IMR-90 (cell line): Measurements from ENCODE around the gene CHPF. TPM values are rescaled to one million over a fixed set of nuclear protein-coding genes. Genes with fewer than 3 reads are reported as not detected.

ENCODE experiments used
- ATAC-seq: fragments of 200-7000 bp; cut with Tn5 transposase; 2 replicates; pipeline ENCODE4 v1.9.1; 2020; ENCODE audit warnings: low read depth, mild to moderate bottlenecking, moderate library complexity
- BruUV-seq: library from RNA; stranded (reverse); fragments of 400-500 nt; replicated peaks from 2 replicates; lab custom pipeline; 2021; lab: Mats Ljungman, UMichigan
- CTCF ChIA-PET: fragments of 300-600 bp; formaldehyde crosslinking; extraction: SDS; loops from one replicate; lab custom pipeline; 2021; ENCODE audit warnings: antibody characterized with exemption; lab: Yijun Ruan, JAX
- POLR2A ChIA-PET: fragments of 300-600 bp; sonication (Branson Sonifier 250); formaldehyde crosslinking; loops from one replicate; lab custom pipeline; 2022; ENCODE audit warnings: antibody characterized with exemption; ENCODE audit not compliant: unreplicated experiment; lab: Charles Lee
- DNase-seq: peaks from one replicate; pipeline ENCODE4 v3.0.0; 2013
- H2AFZ ChIP-seq: replicated peaks from 2 replicates; pipeline ENCODE3; 2013; ENCODE audit warnings: low read length, mild to moderate bottlenecking; ENCODE audit not compliant: poor library complexity
- H2AK5ac ChIP-seq: 2 replicates; pipeline ENCODE4 v1.6.1; 2013; ENCODE audit warnings: low read depth, low read length, inconsistent platforms
- H2AK9ac ChIP-seq: replicated peaks from 2 replicates; pipeline ENCODE3; 2013; ENCODE audit warnings: mild to moderate bottlenecking, low read depth, low read length, moderate library complexity; ENCODE audit not compliant: poor library complexity
- H2BK120ac ChIP-seq: 2 replicates; pipeline ENCODE4 v1.6.1; 2013; ENCODE audit warnings: low read depth, low read length, inconsistent platforms
- H2BK15ac ChIP-seq: 3 replicates; pipeline ENCODE4 v1.6.1; 2013; ENCODE audit warnings: low read depth, low read length, inconsistent platforms
- H2BK20ac ChIP-seq: 2 replicates; pipeline ENCODE4 v1.6.1; 2013; ENCODE audit warnings: low read depth, mild to moderate bottlenecking, inconsistent platforms, low read length, moderate library complexity
- H2BK5ac ChIP-seq: 2 replicates; pipeline ENCODE4 v1.6.1; 2013; ENCODE audit warnings: mild to moderate bottlenecking, low read depth, low read length, inconsistent platforms; ENCODE audit not compliant: poor library complexity, severe bottlenecking
- H3K14ac ChIP-seq: replicated peaks from 2 replicates; pipeline ENCODE4 v1.6.1; 2013; ENCODE audit warnings: low read depth, low read length, inconsistent platforms
- H3K18ac ChIP-seq: 2 replicates; pipeline ENCODE4 v1.6.1; 2013; ENCODE audit warnings: low read depth, low read length, control low read depth
- H3K23ac ChIP-seq: 2 replicates; pipeline ENCODE4 v1.6.1; 2013; ENCODE audit warnings: low read depth, low read length, inconsistent platforms
- H3K27ac ChIP-seq: 2 replicates; pipeline ENCODE4 v1.5.1; 2013; ENCODE audit warnings: mild to moderate bottlenecking, control low read depth, low read length; ENCODE audit not compliant: insufficient read depth
- H3K27me3 ChIP-seq: 2 replicates; pipeline ENCODE4 v1.6.1; 2013; ENCODE audit warnings: low read length; ENCODE audit not compliant: control insufficient read depth, insufficient read depth
- H3K36me3 ChIP-seq: 2 replicates; pipeline ENCODE4 v1.6.1; 2013; ENCODE audit warnings: low read length, mixed read lengths; ENCODE audit not compliant: control insufficient read depth, insufficient read depth
- H3K4ac ChIP-seq: 2 replicates; pipeline ENCODE4 v1.6.1; 2013; ENCODE audit warnings: low read depth, low read length, inconsistent platforms
- H3K4me1 ChIP-seq: 2 replicates; pipeline ENCODE4 v1.6.1; 2013; ENCODE audit warnings: low read length, mixed read lengths; ENCODE audit not compliant: control insufficient read depth, insufficient read depth
- H3K4me2 ChIP-seq: 2 replicates; pipeline ENCODE4 v1.6.1; 2013; ENCODE audit warnings: low read depth, mild to moderate bottlenecking, control low read depth, low read length, moderate library complexity
- H3K4me3 ChIP-seq: 2 replicates; pipeline ENCODE4 v1.5.1; 2013; ENCODE audit warnings: low read depth, mild to moderate bottlenecking, control low read depth, low read length, moderate library complexity; ENCODE audit not compliant: insufficient read depth
- H3K56ac ChIP-seq: 2 replicates; pipeline ENCODE4 v1.6.1; 2013; ENCODE audit warnings: low read length, inconsistent platforms; ENCODE audit not compliant: insufficient read depth; ENCODE audit errors: extremely low read depth
- H3K79me1 ChIP-seq, 2 experiments: 2 replicates each; pipeline ENCODE4 v1.6.1; 2013; ENCODE audit warnings: low read length in 2 of 2, inconsistent platforms in 1 of 2, low read depth in 1 of 2
- H3K9ac ChIP-seq: 2 replicates; pipeline ENCODE4 v1.6.1; 2013; ENCODE audit warnings: low read depth, low read length, control low read depth
- H3K9me1 ChIP-seq: 2 replicates; pipeline ENCODE4 v1.6.1; 2013; ENCODE audit warnings: low read length, inconsistent platforms; ENCODE audit not compliant: insufficient read depth
- H3K9me3 ChIP-seq: 2 replicates; pipeline ENCODE4 v1.6.1; 2013; ENCODE audit warnings: low read length; ENCODE audit not compliant: control insufficient read depth, insufficient read depth
- H4K20me1 ChIP-seq: 2 replicates; pipeline ENCODE4 v1.6.1; 2013; ENCODE audit warnings: low read length, inconsistent platforms; ENCODE audit not compliant: insufficient read depth
- H4K5ac ChIP-seq: 2 replicates; pipeline ENCODE4 v1.6.1; 2013; ENCODE audit warnings: mild to moderate bottlenecking, low read depth, low read length, control low read depth
- H4K8ac ChIP-seq, 2 experiments: 2 replicates each; pipeline ENCODE4 v1.6.1; 2013; ENCODE audit warnings: low read depth in 2 of 2, low read length in 2 of 2, control low read depth in 1 of 2, inconsistent platforms in 1 of 2
- H4K91ac ChIP-seq: 2 replicates; pipeline ENCODE4 v1.6.1; 2013; ENCODE audit warnings: low read depth, low read length, inconsistent platforms; ENCODE audit not compliant: insufficient read depth
- BHLHE40 ChIP-seq: fragments of 150-350 bp; IDR thresholded peaks from 2 replicates; pipeline ENCODE4 v1.6.1; 2016; ENCODE audit warnings: mild to moderate bottlenecking, low read depth, low read length
- CEBPB ChIP-seq: IDR thresholded peaks from 2 replicates; pipeline ENCODE4 v1.6.1; 2012; ENCODE audit warnings: low read depth, low read length, improper control_type of control experiment
- CHD1 ChIP-seq: IDR thresholded peaks from 2 replicates; pipeline ENCODE4 v1.6.1; 2012; ENCODE audit warnings: low read depth, low read length, improper control_type of control experiment
- CTCF ChIP-seq: conservative IDR thresholded peaks from 2 replicates; pipeline ENCODE4 v1.5.1; 2012; ENCODE audit warnings: mild to moderate bottlenecking, low read depth, low read length, improper control_type of control experiment
- ELK1 ChIP-seq: fragments of 150-350 bp; IDR thresholded peaks from 2 replicates; pipeline ENCODE4 v1.6.1; 2016; ENCODE audit warnings: low read depth, mild to moderate bottlenecking, low read length, moderate library complexity, borderline replicate concordance
- FOS ChIP-seq: fragments of 150-350 bp; IDR thresholded peaks from 2 replicates; pipeline ENCODE4 v1.6.1; 2016; ENCODE audit warnings: low read depth, low read length
- MAFK ChIP-seq: IDR thresholded peaks from 2 replicates; pipeline ENCODE4 v1.6.1; 2012; ENCODE audit warnings: low read depth, low read length, improper control_type of control experiment
- MXI1 ChIP-seq: IDR thresholded peaks from 2 replicates; pipeline ENCODE4 v1.6.1; 2012; ENCODE audit warnings: low read depth, mild to moderate bottlenecking, low read length, moderate library complexity, borderline replicate concordance
- POLR2A ChIP-seq: IDR thresholded peaks from 2 replicates; pipeline ENCODE4 v1.6.1; 2012; ENCODE audit warnings: mild to moderate bottlenecking, low read depth, low read length
- RAD21 ChIP-seq: IDR thresholded peaks from 2 replicates; pipeline ENCODE4 v1.6.1; 2012; ENCODE audit warnings: low read length, improper control_type of control experiment
- RCOR1 ChIP-seq: IDR thresholded peaks from 2 replicates; pipeline ENCODE4 v1.6.1; 2012; ENCODE audit warnings: mild to moderate bottlenecking, low read length, improper control_type of control experiment; ENCODE audit not compliant: insufficient replicate concordance
- RFX5 ChIP-seq: IDR thresholded peaks from 2 replicates; pipeline ENCODE4 v1.8.0; 2012; ENCODE audit warnings: low read depth, mild to moderate bottlenecking, low read length, moderate library complexity
- SMC3 ChIP-seq: fragments of 150-350 bp; IDR thresholded peaks from 2 replicates; pipeline ENCODE4 v1.6.1; 2016; ENCODE audit warnings: low read depth, mild to moderate bottlenecking, antibody characterized with exemption, low read length, moderate library complexity
- USF2 ChIP-seq: fragments of 150-350 bp; IDR thresholded peaks from 2 replicates; pipeline ENCODE4 v1.6.1; 2017; ENCODE audit warnings: mild to moderate bottlenecking, antibody characterized with exemption, low read length, low read depth
- WGBS, 2 experiments: methylation state at CpG; one replicate each; pipeline versions ENCODE4 v1.1.5 to v1.1.7; 2013; ENCODE audit warnings: missing lambda C conversion rate in 2 of 2; ENCODE audit not compliant: insufficient read length in 1 of 2; ENCODE audit errors: extremely low coverage in 2 of 2; 5-methylcytosine and 5-hydroxymethylcytosine counted together
- dilution Hi-C: fragments of 300-500 bp; cut with HindIII; formaldehyde crosslinking; loops from one replicate; pipeline ENCODE4 v1.14.3; 2018; ENCODE audit warnings: low sequenced_read_pairs; ENCODE audit not compliant: unreplicated experiment
- in situ Hi-C: fragments of 300-500 bp; cut with MboI; formaldehyde crosslinking; loops from 3 replicates; pipeline ENCODE4 v1.14.3; 2019; ENCODE audit warnings: low sequenced_read_pairs, inconsistent platforms, mixed read lengths
- intact Hi-C: fragments of 100-400 bp; cut with micrococcal nuclease; formaldehyde crosslinking; loops from 2 replicates; pipeline ENCODE4 v1.10.0; 2022
- polyA plus RNA-seq, 3 experiments: library from polyadenylated mRNA; depleted of rRNA; stranded (reverse); fragments of >200 nt; gene quantifications; 2 replicates each; pipeline ENCODE4 v1.2.3, GENCODE V29; 2012; ENCODE audit warnings: low replicate concordance in 1 of 3
- total RNA-seq: library from RNA; depleted of rRNA; stranded (reverse); fragments of >200 nt; gene quantifications from 2 replicates; pipeline ENCODE4 v1.2.3, GENCODE V29; 2012

Gene CHPF
- total and polyA plus RNA-seq, 2 of the 4 experiments (the other 2 are of a cell fraction), result 24.0 to 115 TPM

GRCh38 chr2:219565130-219566080 is 21.8 kb upstream of the CHPF start:
- peaks cover 26% of the 10 kb centered on the region for H3K36me3 ChIP-seq
- peaks cover 9 to 17% of the 10 kb centered on the region in 2 experiments for H3K79me1 ChIP-seq

More at GRCh38 chr2:219565130-219566080, 21.8 kb upstream of the CHPF start:
- no peak overlapping the region for H3K4ac ChIP-seq
- no peak overlapping the region for H2AK5ac ChIP-seq
- CTCF ChIA-PET, result no interaction called here
- no peaks in the 10 kb centered on the region for H3K27me3 ChIP-seq
- H3K4me2 ChIP-seq, result no peak overlapping the region
- H4K91ac ChIP-seq, result no peak overlapping the region
- no peaks in the 10 kb centered on the region for H3K9me3 ChIP-seq
- H2AK9ac ChIP-seq, result no peak overlapping the region
- DNase-seq (no peak), ATAC-seq (no peak)
- no peak overlapping the region for H2AFZ ChIP-seq
- no peak overlapping the region for H2BK15ac ChIP-seq
- in situ Hi-C loops, result no loop called here
- peaks cover 8% of the 10 kb centered on the region; the same call in 1 of the 2 replicates for H4K20me1 ChIP-seq
- no peak overlapping the region for H4K8ac ChIP-seq
- no peak overlapping the region for H3K14ac ChIP-seq
- H3K4me3 ChIP-seq, result no peak overlapping the region
- TF ChIP-seq USF2, result no peak
- no peak for TF ChIP-seq BHLHE40
- TF ChIP-seq CTCF, result no peak
- no peak for TF ChIP-seq POLR2A
- TF ChIP-seq RFX5, result no peak
- no peak for TF ChIP-seq CHD1
- TF ChIP-seq SMC3, result no peak
- no peak for TF ChIP-seq RAD21
- no peak for TF ChIP-seq RCOR1
- TF ChIP-seq MAFK, result no peak
- no peak for TF ChIP-seq CEBPB
- TF ChIP-seq MXI1, result no peak
- TF ChIP-seq FOS, result no peak
- no peak for TF ChIP-seq ELK1
- intact Hi-C loops, result no loop called here
- peaks cover 5% of the 10 kb centered on the region for H3K4me1 ChIP-seq
- H3K9ac ChIP-seq, result no peak overlapping the region
- peaks cover 6% of the 10 kb centered on the region; the same call in 1 of the 2 replicates for H3K9me1 ChIP-seq
- no peak overlapping the region for H2BK120ac ChIP-seq
- no peak overlapping the region for H2BK20ac ChIP-seq
- no peak overlapping the region for H3K56ac ChIP-seq
- no TSS peak for BruUV-seq
- H3K27ac ChIP-seq, result no peak overlapping the region
- POLR2A ChIA-PET, result no interaction called here
- 83% methylated on average over 9 of the region's 21 CpGs; no CpG with 5 or more reads in 1 of the 2 experiments for WGBS, 2 experiments
- no peak overlapping the region for H3K18ac ChIP-seq
- H4K5ac ChIP-seq, result no peak overlapping the region
- H2BK5ac ChIP-seq, result no peak overlapping the region
- dilution Hi-C loops, result no loop called here
- no peak overlapping the region for H3K23ac ChIP-seq
